HCEC 1CT (cell line): ENCODE measurements around the gene GRPEL2.
A peak's percentile ranks its signal among the peaks of the same experiment; 100 is the strongest.

Experiments used
- DNase-seq: peaks from one replicate; pipeline ENCODE4 v3.0.0-alpha.2; 2017

GRPEL2 gene, protein sequence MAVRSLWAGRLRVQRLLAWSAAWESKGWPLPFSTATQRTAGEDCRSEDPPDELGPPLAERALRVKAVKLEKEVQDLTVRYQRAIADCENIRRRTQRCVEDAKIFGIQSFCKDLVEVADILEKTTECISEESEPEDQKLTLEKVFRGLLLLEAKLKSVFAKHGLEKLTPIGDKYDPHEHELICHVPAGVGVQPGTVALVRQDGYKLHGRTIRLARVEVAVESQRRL

DNA sequence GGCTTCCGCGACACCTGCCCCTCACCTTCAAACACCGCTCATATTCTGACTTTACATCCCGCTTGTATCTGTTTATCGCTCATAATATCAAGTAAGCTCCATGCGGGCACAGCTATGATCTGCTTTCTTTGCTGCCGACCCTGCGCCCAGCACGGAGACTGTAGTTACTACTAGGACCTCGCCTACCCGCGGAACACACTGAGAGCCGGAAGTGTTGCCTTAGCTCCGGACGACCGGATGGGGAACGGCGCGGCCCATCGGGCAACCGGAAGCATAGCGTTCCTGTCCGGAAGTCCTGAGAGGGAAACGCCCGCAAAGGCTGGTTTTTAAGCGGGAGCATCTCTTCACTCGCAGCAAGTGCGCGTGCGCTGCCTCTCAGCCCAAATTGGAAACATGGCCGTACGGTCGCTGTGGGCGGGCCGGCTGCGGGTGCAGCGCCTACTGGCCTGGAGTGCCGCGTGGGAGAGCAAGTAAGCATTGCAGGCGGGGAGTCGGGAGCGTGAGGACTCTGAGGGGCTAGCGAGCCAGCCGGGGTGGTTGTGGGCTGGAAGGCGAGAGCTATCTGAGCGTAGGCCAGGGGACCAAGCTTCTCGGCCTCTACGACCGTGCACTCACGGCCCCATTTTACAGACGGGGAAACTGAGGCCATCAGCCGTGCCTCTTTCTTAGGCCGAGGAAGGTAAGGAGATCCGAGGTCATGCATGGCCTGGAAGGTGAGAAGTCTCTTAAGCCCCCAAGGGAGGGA, at the start of gene GRPEL2:
Gene GRPEL2 (plus strand): TSS at position 353 of the 745 bp plus-strand sequence. CDS start 41 bp downstream, at position 394.
- peak; percentile 98 for DNase-seq

DNA sequence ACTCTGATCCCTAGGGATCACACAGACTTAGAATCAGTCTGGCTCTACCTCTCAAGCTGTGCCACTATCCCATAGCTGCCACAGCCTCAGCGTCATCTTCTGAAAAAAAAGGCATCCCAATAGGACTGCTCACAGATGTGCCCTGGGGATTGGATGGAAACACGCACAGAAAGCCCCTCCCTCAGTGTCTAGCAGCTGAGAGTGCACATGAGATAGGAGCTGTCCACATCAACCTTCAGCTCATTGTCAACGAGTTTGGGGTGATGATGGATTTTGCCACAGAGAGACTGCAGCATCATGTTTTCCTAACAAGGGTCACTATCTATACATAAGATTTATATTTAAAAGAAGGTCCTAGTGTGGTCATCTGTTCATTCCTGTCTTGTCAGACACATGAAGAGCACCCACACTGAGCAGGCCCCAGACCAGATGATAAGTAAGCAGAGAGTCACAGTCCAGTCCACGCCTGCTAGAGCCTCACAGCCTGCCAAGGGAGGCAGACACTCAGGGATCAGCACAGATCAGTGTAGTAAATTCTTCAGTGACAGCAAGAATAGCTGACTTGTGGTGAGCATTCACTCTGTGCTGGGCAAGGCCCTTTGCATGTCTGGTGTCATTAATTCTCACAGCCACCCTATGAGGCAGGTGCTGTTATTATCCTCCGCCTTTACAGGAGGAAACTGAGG, 47.8 kb upstream of the GRPEL2 start:
- DNase-seq = no peak

DNA sequence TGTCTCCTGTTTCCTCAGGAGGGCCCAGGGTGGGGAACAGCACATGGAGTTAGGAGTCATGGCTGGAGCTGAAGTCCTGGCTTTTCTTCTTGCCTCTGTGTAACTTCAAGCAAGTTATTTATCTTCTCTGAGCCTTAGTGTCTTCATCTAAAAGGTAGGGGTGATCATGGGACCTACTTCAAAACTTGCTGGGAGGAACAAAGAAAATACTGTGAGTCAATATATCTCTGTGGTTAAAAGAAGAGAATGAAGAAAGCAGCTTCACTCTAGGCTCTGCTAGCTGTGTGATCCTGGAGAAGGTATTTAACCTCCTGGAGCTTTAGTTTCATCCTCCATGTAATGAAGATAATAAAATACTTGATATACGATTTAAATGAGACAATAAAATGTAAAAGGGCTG, 47.1 kb upstream of the GRPEL2 start:
- DNase-seq = no peak

DNA sequence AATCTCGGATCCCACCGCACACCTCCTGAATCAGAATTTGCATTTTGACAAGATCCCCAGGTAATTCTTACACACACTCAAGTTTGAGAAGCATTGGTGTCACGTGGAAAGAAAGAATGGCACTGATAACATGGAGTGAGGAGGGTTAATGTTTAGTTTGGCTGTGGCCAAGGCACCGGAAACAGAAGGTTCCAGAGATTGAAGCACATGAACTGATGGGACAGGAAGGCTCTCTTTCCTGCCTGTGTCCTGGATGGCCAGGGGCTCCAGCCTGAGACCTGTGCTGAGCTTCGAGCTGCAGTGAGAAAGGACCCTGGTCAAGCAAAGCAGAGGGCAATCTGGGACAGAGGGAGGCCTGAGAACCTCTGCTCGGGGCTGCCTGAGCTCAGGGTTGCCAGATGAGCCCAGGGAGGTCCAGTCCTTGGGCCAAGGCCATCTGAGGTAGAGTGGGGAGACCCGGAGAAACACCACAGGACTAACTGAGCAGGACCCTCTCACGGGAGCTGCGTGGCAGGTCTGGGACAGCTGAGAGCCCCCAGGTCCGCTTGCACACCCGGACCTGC, 46.4 kb upstream of the GRPEL2 start:
- no peak for DNase-seq

DNA sequence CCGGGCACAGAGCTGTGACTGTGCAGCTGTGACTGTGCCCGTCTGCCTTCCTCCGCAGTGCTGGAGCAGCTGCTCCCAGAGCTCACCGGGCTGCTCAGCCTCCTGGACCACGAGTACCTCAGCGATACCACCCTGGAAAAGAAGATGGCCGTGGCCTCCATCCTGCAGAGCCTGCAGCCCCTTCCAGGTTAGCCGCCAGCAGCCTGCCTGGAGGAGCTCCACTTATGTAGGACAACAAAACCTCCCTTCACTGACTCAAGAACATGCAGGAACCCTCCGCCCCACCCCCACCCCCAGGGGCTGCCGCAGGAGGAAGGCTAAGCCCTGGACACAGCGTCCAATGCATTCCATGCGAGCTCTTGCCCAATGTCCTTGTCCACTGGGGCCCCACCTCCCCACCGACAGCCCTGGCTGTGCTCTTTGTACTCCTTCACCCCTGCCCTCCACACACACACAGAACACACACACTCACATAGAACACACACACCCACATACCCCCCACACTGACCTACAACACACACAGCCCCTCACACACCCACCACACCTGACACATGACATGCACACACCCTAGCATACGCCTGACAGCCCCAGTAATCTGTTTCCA, 45.7 kb upstream of the GRPEL2 start:
- no peak for DNase-seq

DNA sequence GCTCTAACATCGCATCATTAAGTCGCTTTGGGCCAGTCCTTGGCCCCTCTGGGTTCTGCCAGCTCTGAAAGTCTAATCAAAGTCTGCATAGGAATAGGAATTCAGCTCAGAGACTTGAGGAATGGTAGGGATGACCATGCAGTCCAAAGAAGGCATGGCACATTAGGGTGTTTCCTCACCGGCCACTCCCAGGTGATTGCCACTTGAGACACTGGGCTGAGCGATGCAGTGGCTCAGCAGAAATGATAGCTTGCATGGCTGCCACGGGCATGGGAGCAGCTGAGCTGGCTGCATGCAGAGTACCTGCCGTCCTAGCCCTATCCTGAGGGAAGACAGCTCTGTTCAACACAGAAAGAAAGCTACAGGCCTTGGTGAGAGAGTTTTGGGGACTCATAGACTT, 44.9 kb upstream of the GRPEL2 start:
- DNase-seq = no peak

DNA sequence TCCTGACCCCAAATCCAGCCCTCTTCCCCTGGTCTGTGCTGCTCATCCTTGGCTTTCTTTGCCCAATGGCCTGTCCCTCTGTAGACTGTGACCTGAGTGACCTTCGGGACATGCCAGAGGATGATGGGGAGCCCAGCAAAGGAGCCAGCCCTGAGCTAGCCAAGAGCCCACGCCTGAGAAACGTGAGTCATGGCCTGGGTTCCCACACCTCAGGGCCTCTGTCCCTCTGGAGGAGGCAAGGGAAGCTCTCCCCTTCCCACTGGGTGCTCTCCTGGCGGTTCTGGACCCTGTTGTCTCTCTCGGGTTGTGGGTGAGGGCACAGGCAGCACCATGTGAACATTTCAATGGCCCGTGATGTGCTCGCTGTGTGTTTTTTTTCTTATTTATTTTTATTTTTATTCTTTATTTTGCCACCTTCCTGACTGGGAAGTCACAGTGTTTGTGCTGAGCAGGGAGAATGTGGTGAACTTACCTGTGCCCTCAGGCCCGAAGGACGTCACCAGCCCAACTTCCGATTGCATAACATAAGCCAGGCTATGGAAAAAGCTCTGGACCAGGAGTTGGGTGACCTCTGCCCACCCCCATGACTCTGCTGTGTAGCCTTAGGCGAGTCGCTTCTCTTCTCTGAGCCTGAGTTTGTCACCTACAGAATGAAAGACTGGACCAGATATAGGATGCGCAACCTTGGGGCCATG, 44.1 kb upstream of the GRPEL2 start:
- no peak for DNase-seq

DNA sequence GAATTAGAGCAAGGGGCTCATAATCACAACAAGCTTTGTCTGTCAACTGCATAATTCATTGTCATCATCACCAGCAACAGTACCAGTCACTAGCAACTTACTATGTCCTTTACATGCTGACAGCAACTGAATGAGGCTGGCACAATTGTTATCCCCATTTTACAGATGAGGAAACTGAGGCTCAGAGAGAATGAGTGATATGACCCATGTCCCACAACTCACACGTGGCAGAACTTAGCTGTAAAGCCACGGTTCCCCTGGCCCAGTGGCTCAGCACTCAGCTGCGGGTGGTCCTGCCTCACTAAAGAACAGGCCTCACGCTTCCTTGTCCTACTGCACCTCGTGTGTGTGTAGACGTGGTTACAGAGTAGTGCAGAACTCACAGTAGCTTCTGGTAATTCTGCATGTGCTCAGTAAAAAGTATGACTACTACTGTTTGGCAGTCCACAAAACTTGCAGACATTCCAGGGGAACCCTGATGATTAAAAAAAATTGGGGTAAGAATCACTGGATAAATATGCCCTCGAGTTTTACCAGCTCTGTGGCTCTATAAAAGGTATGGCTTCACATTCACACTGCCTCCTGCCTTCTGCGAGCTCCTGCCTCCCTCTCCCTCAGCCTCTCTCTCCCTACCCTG, 43.4 kb upstream of the GRPEL2 start:
- DNase-seq = peak; percentile 65

DNA sequence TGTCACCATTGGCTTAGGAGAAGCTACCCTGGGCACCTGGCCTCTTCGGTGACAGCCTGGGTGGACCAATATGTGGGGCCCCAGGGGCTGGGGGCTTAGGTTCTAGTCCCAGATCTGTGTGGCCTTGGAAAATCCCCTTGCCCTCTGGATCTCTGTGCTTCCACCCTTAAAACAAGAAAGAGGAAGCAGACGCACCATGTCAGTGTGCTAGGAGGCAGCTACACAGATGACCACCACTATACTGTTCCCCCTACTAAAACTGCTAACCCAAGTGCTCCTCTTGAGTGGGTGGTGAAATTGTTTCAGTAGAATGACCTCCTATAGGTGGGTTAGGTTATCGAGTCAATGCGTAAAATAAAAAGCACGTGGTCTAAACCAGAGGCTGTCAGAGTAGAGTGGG, 42.7 kb upstream of the GRPEL2 start:
- DNase-seq = no peak

DNA sequence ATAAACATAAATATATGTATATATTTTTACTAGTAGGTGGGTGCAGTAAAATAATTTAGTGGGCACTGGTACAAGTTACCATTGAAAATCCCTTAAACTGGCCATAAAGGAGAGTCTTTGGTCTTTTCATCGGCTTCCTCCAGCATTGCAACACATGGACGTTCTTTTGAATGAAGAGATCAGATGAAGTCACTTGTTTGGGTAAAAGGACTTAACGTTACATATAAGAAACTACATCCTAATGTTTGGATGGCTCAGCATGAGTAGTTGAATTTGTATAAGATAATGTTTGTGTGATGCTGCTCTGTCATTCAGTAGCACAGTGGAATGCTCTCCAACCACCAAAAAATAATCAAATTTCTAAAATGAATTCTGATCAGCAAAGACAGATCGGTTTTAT, 42.1 kb upstream of the GRPEL2 start:
- DNase-seq = peak; percentile 12

DNA sequence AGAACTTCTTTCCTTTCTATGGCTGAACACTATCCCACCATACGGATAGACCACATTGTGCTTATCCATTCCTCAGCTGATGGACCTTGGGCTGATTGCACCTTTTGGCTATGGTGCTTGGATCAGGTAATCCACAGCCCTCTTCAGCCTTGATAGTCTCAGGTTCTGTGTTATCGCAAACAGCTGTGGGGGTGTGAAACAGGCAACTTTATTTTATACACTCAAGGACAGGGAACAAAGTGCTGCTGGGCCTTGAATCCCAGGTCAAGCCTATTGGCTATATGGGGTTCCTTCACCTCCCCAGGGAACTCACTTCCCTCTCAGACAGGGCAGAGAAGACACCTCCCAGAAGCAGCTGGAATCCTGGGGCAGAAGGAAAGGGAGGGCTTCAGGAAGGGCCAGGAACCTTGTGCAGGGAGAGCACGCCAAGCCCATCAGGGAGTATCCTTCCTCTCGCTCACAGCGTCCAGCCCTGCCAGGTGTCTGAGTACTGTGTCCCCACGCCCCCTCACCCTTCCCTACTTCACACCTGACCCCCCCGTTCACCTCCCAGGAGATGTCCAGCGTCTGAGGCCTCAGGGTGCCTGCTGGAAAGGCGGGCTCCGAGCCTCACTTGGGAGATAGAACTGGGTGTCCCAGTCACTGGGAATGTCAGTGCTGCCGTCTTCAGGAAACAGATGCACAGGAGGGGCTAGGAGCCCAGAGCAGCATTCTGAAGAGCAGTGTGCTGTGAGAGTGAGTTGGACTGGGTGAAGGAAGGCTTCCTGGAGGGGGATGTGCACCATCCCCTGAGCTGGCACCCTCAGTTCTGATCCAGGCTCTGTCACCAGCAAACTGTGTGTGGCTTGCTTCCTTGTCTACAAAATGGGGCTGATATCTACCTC, 40.9 kb upstream of the GRPEL2 start:
- no peak for DNase-seq

DNA sequence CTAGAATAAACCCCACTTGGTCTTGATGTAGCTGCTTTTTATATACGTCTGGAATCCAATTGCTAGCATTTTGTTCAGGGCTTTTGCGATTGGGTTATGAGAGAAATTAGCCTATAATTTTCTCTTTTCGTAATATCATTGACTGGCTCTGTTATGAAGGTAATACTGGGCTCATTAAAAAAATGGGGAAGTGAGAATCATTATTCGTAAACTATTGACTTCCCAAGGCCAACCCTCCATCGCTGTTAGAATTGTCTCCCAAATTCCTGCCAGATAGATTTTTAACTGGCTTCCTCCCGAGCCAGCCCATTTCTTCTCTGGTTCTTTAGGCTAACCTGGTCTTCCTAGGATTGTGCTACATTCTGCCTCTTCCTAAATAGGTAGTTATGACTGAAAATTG, 35.9 kb upstream of the GRPEL2 start:
- no peak for DNase-seq

DNA sequence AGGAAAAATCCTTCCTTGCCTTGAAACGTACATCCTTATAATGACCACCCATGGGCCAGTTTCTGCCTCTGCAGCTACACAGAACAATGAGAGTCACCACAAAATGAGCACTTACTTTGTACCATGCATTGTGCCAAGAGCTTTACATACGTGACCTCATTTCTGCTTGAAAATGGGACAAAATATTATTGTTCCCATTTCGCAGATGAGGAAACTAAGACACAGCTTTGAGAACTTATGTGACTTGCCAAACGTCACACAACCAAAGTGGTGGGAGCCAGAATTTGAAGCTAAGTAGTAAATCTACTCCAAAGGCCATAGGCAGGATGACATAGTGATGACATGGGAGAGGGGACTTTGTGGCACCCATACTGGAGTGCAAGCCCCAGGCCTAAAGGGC, 34.8 kb upstream of the GRPEL2 start:
- DNase-seq = no peak

DNA sequence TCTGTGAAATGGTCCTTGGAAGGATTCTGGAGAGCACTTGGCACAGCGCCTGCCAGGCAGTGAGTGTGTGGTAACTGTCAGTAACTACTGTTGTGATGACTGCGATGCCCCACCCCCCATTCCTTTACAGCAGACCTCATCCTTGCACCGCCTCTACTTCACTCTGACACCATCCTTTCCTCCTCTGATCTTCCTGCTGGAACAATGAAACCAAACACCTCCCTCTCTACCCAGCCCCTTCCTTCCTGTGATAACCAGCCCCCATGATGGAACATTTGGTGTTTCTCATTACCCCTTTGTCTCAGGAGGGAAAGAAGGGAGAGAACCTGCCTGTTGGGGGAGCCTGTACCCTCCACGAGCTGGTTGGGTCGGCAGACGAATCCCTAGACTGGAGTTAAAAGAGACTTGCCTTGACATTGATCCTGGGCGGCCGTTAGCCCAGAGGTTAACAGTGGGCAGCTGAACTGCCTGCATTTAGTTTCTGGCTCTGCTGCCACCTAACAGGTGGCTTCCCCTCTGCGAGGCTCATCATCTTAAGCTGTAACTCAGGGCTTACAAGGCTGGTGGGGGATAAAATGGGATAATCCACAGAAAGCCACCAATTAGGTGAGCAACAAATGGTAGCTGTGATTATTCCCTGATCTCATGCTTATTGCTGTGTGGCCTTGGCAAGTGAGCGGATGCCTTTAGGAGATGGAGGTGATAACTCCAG, 34.2 kb upstream of the GRPEL2 start:
- DNase-seq = peak; percentile 32

DNA sequence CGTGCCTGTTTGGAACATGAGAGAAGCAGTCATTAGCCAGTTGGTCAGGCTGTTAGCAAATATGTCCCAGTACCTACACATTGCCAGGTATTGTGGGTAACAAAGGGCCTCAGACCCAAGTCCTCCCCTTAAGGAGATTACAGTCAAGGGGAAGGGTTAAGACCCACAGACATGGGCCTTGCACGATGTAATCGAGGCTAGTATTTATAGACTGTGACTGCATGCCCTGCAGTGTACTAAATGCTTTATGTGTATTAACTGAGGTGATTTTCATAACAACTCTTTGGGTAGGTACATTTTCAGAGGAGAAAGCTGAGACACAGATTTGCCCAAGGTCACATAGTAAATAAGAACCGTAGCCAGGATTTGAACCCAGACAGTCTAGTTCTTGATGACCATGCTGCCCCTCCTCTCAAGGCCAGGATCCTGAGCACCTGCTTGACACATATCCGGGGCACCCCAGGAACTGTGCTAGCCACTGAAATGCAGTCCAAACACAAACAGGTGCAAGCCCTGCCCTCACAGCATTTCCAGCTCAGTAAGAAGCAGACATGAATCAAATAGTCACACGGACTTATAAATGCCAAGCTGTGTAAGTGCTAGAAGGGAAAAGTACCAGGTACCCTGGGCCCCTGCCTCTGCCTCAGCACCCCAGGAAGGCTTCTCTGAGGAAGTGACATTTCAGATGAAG, 32.0 kb upstream of the GRPEL2 start:
- DNase-seq = no peak

DNA sequence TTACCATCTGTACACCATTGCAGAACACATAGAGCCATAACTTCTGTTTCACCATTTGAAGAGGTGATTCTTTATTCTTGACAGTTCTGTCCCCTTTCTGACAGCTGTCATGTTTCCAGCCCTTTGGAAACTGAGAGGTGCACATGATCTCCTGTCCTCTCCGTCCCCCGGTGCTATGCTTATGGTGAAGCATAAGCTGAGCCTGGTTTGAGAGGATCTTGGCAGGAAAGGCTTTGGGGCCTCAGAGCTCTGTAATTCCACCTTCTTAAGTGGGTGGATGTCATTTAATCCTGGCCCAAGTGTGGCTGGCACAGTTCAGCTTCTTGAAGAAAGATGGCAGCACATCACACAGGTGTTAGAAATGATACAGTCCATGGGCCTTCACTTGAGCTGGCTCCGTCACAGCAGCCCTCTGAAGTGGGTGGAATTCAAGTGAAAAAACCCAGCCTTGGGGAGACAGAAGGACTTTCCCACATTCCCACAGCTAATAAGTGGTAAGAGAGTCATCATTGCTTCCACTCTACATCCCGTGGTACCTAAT, 30.7 kb upstream of the GRPEL2 start:
- no peak for DNase-seq

DNA sequence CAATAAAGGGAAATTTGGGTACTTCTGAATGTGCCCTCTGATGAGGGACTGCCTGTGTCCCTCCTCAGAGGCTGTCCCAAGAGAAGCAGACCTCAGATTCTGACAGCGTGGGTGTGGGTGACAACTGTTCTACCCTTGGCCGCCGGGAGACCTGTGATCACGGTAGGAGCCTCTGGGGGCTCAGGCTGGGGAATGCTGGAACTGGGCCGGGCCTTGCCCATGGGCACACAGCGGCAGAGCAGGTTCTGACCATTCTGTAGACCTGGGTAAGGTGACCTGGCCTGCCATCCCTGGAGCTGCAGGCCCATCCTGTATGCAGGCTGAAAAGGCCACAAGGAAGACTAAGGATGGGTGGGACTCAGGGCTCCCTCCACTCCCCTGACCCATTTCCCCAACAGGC, 29.5 kb upstream of the GRPEL2 start:
- DNase-seq = no peak

DNA sequence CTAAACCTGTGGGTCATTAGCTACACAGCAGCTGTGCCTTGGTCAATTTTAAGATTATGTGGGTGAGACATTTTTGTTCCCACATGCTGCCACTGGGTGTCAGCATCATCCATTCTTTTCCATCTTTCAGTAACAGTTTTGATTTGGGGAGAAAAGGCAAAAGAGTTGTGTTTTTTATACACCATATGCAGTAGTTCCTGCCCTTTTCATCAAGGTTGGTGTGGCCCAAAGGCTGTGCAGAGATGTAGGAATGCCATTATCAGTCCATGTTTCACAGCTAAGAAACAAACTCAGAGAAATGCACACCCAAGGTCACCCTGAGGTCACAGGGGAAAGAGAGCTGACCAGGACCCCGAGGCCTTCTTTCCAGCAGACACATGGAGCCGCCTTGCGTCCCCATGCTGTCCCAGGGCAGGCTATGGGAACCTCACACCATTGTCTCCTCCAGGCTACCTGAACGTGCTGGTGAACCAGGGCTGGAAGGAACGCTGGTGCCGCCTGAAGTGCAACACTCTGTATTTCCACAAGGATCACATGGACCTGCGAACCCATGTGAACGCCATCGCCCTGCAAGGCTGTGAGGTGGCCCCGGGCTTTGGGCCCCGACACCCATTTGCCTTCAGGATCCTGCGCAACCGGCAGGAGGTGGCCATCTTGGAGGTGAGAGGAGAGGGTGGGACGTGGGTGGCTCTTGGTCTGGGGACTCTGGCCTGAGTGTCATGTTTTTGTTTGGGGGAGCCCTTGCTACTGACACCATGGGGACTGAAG, 27.8 kb upstream of the GRPEL2 start:
- DNase-seq = peak; percentile 47

DNA sequence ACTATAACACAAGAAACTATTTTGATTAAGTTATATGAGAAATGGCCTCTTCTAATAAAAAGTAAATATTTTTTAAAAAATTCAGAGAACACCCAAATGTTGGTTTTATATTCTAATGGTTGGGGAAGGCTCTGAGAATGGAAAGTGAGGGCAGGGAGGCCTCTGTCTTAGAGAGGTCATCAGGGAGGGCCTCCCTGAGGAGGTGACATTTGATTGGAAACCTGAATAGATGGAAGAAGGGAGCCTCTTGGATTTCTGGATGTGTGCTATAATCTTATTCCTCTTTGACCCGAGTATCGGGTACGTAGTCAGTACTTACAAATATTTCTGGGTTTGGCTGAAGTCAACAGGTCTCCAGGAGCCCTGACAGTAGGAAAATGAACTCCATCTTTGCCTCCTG, 26.1 kb upstream of the GRPEL2 start:
- DNase-seq = no peak
